HFFc6 (cell line): Measurements from ENCODE around the gene NRXN2. TPM values are rescaled to one million over a fixed set of nuclear protein-coding genes. Genes with fewer than 3 reads are reported as not detected.

ENCODE experiments used
- DNase-seq: peaks from one replicate; pipeline ENCODE4 v3.0.0-alpha.2; 2018
- H3K27ac Mint-ChIP-seq: 2 replicates; pipeline ENCODE4 v1.8.0; 2020; ENCODE audit warnings: mild to moderate bottlenecking, mixed read lengths
- H3K27me3 Mint-ChIP-seq: 2 replicates; pipeline ENCODE4 v1.8.0; 2021; ENCODE audit warnings: mild to moderate bottlenecking, moderate library complexity, mixed read lengths; ENCODE audit not compliant: insufficient read depth
- H3K36me3 Mint-ChIP-seq: 2 replicates; pipeline ENCODE4 v1.8.0; 2021; ENCODE audit warnings: low read depth, mixed read lengths
- H3K4me1 Mint-ChIP-seq: 2 replicates; pipeline ENCODE4 v1.8.0; 2020; ENCODE audit warnings: low read depth, mixed read lengths
- H3K4me3 Mint-ChIP-seq: 2 replicates; pipeline ENCODE4 v1.8.0; 2020; ENCODE audit warnings: mild to moderate bottlenecking, moderate library complexity, mixed read lengths
- H3K9me3 Mint-ChIP-seq: 2 replicates; pipeline ENCODE4 v1.8.0; 2020; ENCODE audit warnings: mild to moderate bottlenecking, mixed read lengths
- CTCF ChIP-seq: fragments of 200-600 bp; sonication (generic); IDR thresholded peaks from 2 replicates; pipeline ENCODE4 v1.5.0; 2021; ENCODE audit warnings: antibody characterized with exemption, mild to moderate bottlenecking
- total RNA-seq, 6 experiments: library from RNA; stranded (reverse); fragmentation: NEBNext Ultra II Directional; extraction: Animal tissue kit (Norgen Biotek cat#: 25700); gene quantifications; 2 replicates in 1 of 6; 3 replicates in 5 of 6; pipeline ENCODE4 v1.2.3, GENCODE V29; 2021

NRXN2 gene
- total RNA-seq, 6 experiments from 2014 or later = 0.14 to 0.51 (median 0.31) TPM; not detected in 1

DNA sequence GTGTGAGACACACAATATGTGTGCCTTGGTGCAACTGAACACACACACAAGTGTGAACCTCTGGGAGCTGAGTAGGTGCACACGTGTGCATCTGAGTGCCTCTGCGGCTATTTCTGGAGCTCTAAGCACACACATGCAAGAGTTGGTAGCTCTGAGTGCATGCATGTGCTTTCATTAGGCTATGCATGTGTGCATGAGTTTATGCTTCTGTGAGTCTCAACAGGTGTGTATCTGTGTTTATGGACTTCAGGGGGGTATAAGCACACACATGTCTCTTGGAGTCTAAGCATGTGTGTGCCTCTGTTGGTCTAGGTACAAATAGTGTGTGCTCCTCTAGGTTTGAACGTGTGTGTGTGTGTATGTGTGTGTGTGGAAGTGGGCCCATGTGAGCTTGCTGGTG lies 106.2 kb downstream of the NRXN2 start:
- Mint-ChIP-seq H3K9me3 (no peaks in the 10 kb centered on the region), H3K4me3 (no peak overlapping the region), H3K4me1 (0 out of 2 replicates have a peak, but pooled peaks cover 4% of the 10 kb centered on the region), H3K27ac (no peak overlapping the region), H3K36me3 (no peaks in the 10 kb centered on the region), H3K27me3 (peaks cover 17% of the 10 kb centered on the region)
- DNase-seq = no peak
- no peak for TF ChIP-seq CTCF

DNA sequence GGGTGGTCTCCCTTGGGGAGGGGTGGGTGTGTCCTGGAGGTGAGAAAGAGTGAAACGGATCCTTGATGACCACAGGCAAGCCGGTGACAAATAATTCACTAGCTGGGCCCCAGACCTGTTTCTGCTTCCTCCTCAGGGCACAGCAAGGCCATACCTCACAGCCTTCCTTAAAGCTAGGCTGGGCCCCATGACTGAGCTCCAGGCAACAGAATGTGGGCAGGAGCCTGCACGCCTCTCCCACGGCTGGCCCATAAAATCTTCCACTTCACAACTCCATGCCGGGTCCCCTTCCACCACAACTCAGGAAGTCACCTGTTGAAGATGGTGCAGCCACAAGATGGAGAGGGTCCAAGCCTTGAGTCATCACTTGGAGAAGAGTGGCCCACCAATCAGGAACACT lies 108.1 kb downstream of the NRXN2 start:
- no peak for TF ChIP-seq CTCF
- H3K27ac Mint-ChIP-seq = no peak overlapping the region

GRCh38 chr11:64613648-64614047 lies 109.3 kb downstream of the NRXN2 start:
- no peak for TF ChIP-seq CTCF
- H3K4me1 Mint-ChIP-seq = 0 out of 2 replicates have a peak, but pooled peaks cover 6% of the 10 kb centered on the region
- peaks cover 27% of the 10 kb centered on the region for H3K27me3 Mint-ChIP-seq
- DNase-seq = no peak
- H3K36me3 Mint-ChIP-seq = no peaks in the 10 kb centered on the region
- H3K4me3 Mint-ChIP-seq = no peak overlapping the region
- no peak overlapping the region for H3K27ac Mint-ChIP-seq
- no peaks in the 10 kb centered on the region for H3K9me3 Mint-ChIP-seq

More for the DNA sequence above, 108.1 kb downstream of the NRXN2 start:
- no peak overlapping the region for H3K4me3 Mint-ChIP-seq
- H3K4me1 Mint-ChIP-seq = 0 out of 2 replicates have a peak, but pooled peaks cover 6% of the 10 kb centered on the region
- H3K36me3 Mint-ChIP-seq = no peaks in the 10 kb centered on the region
- no peak for DNase-seq
- H3K9me3 Mint-ChIP-seq = no peaks in the 10 kb centered on the region
- H3K27me3 Mint-ChIP-seq = peaks cover 20% of the 10 kb centered on the region

- H3K9me3 Mint-ChIP-seq = no peaks in the 10 kb centered on the region
- 0 out of 2 replicates have a peak, but pooled peaks cover 6% of the 10 kb centered on the region for H3K4me1 Mint-ChIP-seq
- H3K27me3 Mint-ChIP-seq = peaks cover 30% of the 10 kb centered on the region
- no peak for TF ChIP-seq CTCF
- H3K4me3 Mint-ChIP-seq = no peak overlapping the region
- no peak overlapping the region for H3K27ac Mint-ChIP-seq
- peak; percentile 37 for DNase-seq
- H3K36me3 Mint-ChIP-seq = no peaks in the 10 kb centered on the region
Observed at GRCh38 chr11:64611869-64612646, 110.9 kb downstream of the NRXN2 start.

DNA sequence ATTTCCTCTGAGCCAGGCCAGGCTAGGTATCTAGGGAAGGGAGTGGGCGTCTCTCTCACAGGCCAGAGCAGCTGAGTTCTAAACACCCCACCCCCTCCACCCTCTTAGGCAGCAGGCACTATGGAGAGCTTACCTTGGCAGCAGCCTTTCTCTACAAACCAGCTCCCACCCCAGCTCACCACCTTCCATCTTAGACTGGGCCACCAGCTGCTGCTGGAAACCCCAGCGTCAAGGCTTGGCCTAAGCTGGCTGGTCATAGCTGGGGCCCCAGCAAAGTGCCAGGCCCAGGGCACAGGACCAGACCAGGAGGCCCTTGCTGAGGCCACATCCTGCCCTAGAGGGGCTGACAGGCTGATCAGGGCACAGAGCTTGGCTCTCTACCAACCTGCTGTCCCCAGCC lies 111.8 kb downstream of the NRXN2 start:
- Mint-ChIP-seq H3K36me3 (no peaks in the 10 kb centered on the region), H3K4me1 (0 out of 2 replicates have a peak, but pooled peaks cover 6% of the 10 kb centered on the region), H3K27ac (no peak overlapping the region), H3K27me3 (peaks cover 33% of the 10 kb centered on the region), H3K4me3 (no peak overlapping the region), H3K9me3 (no peaks in the 10 kb centered on the region)
- no peak for TF ChIP-seq CTCF
- DNase-seq = no peak
